HepG2 (cell line): ENCODE data around the gene SBNO2. TPM values are rescaled to one million over a fixed set of nuclear protein-coding genes. Genes with fewer than 3 reads are reported as not detected.

ENCODE experiments used
- CERS6 ChIP-seq: sonication (generic); formaldehyde crosslinking; IDR thresholded peaks from 2 replicates; pipeline ENCODE4 v1.5.0; 2020; ENCODE audit warnings: missing genetic modification reagents
- E2F5 ChIP-seq: sonication (generic); formaldehyde crosslinking; conservative IDR thresholded peaks from 2 replicates; pipeline ENCODE4 v1.4.0; 2020; ENCODE audit warnings: missing genetic modification reagents
- IRX3 ChIP-seq: sonication (generic); formaldehyde crosslinking; IDR thresholded peaks from 2 replicates; pipeline ENCODE4 v1.8.1; 2023; ENCODE audit warnings: mild to moderate bottlenecking, low read depth, missing genetic modification reagents, borderline replicate concordance
- KDM4B ChIP-seq: sonication (generic); formaldehyde crosslinking; IDR thresholded peaks from 2 replicates; pipeline ENCODE4 v1.4.0; 2020; ENCODE audit warnings: missing genetic modification reagents
- KMT2A ChIP-seq: sonication (generic); formaldehyde crosslinking; IDR thresholded peaks from 2 replicates; pipeline ENCODE4 v1.4.0; 2020; ENCODE audit warnings: missing genetic modification reagents
- LBX2 ChIP-seq: sonication (generic); formaldehyde crosslinking; IDR thresholded peaks from 2 replicates; pipeline ENCODE4 v1.5.0; 2020; ENCODE audit warnings: missing genetic modification reagents, mild to moderate bottlenecking, borderline replicate concordance
- MED13 ChIP-seq: sonication (generic); formaldehyde crosslinking; IDR thresholded peaks from 2 replicates; pipeline ENCODE4 v1.5.0; 2020; ENCODE audit warnings: missing genetic modification reagents
- MTA3 ChIP-seq: sonication (generic); formaldehyde crosslinking; IDR thresholded peaks from 2 replicates; pipeline ENCODE4 v1.4.0; 2020; ENCODE audit warnings: missing genetic modification reagents
- RARG ChIP-seq: sonication (generic); formaldehyde crosslinking; IDR thresholded peaks from 2 replicates; pipeline ENCODE4 v1.4.0; 2020; ENCODE audit warnings: low read depth, mild to moderate bottlenecking, missing genetic modification reagents
- SNAPC2 ChIP-seq: sonication (generic); formaldehyde crosslinking; IDR thresholded peaks from 2 replicates; pipeline ENCODE4 v1.8.1; 2022; ENCODE audit warnings: mild to moderate bottlenecking, missing genetic modification reagents
- ZFAT ChIP-seq: sonication (generic); formaldehyde crosslinking; conservative IDR thresholded peaks from 2 replicates; pipeline ENCODE4 v1.8.1; 2023; ENCODE audit warnings: missing genetic modification reagents, inconsistent platforms
- ZNF124 ChIP-seq: sonication (generic); formaldehyde crosslinking; IDR thresholded peaks from 2 replicates; pipeline ENCODE4 v1.4.0; 2020; ENCODE audit warnings: missing genetic modification reagents
- ZNF230 ChIP-seq: sonication (generic); formaldehyde crosslinking; IDR thresholded peaks from 2 replicates; pipeline ENCODE4 v1.4.0; 2020; ENCODE audit warnings: mild to moderate bottlenecking, missing genetic modification reagents
- polyA plus RNA-seq, 8 experiments: library from polyadenylated mRNA; depleted of rRNA in 3 of 8; stranded (reverse) in 7 of 8; unstranded in 1 of 8; fragments of >200 nt; fragmentation: Illumina TruSeq in 4 of 8; extraction: Trizol in 4 of 8; gene quantifications; 2 replicates each; pipeline versions ENCODE4 v1.2.1 to v1.2.3, GENCODE V29; 2011 to 2016; ENCODE audit warnings: low read depth in 4 of 8, missing spikeins in 1 of 8, mixed read lengths in 1 of 8; ENCODE audit not compliant: insufficient read depth in 1 of 8
- total RNA-seq, 5 experiments: library from RNA; depleted of rRNA; stranded (reverse); fragments of >200 nt; fragmentation: Illumina TruSeq; extraction: Trizol; gene quantifications; 2 replicates each; pipeline ENCODE4 v1.2.3, GENCODE V29; 2016; ENCODE audit warnings: low read depth in 1 of 5
- TF ChIP-seq, protein P1 (sequence below): sonication (generic); formaldehyde crosslinking; IDR thresholded peaks from 2 replicates; pipeline ENCODE4 v1.9.0; 2021; ENCODE audit warnings: mild to moderate bottlenecking, missing genetic modification reagents
- TF ChIP-seq, protein P2 (sequence below): sonication (generic); formaldehyde crosslinking; IDR thresholded peaks from 2 replicates; pipeline ENCODE4 v1.5.0; 2020; ENCODE audit warnings: mild to moderate bottlenecking, missing genetic modification reagents, borderline replicate concordance

The SBNO2 gene
- total and polyA plus RNA-seq, 2 of the 13 experiments (the other 11 are each of a cell fraction or from before 2014, with no cell fraction given) = 8.6 to 10.4 TPM

- TF ChIP-seq, protein P1, sequence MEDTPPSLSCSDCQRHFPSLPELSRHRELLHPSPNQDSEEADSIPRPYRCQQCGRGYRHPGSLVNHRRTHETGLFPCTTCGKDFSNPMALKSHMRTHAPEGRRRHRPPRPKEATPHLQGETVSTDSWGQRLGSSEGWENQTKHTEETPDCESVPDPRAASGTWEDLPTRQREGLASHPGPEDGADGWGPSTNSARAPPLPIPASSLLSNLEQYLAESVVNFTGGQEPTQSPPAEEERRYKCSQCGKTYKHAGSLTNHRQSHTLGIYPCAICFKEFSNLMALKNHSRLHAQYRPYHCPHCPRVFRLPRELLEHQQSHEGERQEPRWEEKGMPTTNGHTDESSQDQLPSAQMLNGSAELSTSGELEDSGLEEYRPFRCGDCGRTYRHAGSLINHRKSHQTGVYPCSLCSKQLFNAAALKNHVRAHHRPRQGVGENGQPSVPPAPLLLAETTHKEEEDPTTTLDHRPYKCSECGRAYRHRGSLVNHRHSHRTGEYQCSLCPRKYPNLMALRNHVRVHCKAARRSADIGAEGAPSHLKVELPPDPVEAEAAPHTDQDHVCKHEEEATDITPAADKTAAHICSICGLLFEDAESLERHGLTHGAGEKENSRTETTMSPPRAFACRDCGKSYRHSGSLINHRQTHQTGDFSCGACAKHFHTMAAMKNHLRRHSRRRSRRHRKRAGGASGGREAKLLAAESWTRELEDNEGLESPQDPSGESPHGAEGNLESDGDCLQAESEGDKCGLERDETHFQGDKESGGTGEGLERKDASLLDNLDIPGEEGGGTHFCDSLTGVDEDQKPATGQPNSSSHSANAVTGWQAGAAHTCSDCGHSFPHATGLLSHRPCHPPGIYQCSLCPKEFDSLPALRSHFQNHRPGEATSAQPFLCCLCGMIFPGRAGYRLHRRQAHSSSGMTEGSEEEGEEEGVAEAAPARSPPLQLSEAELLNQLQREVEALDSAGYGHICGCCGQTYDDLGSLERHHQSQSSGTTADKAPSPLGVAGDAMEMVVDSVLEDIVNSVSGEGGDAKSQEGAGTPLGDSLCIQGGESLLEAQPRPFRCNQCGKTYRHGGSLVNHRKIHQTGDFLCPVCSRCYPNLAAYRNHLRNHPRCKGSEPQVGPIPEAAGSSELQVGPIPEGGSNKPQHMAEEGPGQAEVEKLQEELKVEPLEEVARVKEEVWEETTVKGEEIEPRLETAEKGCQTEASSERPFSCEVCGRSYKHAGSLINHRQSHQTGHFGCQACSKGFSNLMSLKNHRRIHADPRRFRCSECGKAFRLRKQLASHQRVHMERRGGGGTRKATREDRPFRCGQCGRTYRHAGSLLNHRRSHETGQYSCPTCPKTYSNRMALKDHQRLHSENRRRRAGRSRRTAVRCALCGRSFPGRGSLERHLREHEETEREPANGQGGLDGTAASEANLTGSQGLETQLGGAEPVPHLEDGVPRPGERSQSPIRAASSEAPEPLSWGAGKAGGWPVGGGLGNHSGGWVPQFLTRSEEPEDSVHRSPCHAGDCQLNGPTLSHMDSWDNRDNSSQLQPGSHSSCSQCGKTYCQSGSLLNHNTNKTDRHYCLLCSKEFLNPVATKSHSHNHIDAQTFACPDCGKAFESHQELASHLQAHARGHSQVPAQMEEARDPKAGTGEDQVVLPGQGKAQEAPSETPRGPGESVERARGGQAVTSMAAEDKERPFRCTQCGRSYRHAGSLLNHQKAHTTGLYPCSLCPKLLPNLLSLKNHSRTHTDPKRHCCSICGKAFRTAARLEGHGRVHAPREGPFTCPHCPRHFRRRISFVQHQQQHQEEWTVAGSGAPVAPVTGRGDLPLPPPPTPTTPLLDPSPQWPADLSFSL = no peak
- TF ChIP-seq E2F5 (CRISPR knock-in tag) (no peak), ZNF230 (CRISPR knock-in tag) (no peak), CERS6 (no peak), IRX3 (CRISPR knock-in tag) (no peak), SNAPC2 (CRISPR knock-in tag) (0 out of 2 replicates have a peak, but pooled peaks have one; percentile 75), LBX2 (CRISPR knock-in tag) (no peak), KMT2A (peak; percentile 39; the same call in 1 of the 2 replicates), ZFAT (no peak), RARG (CRISPR knock-in tag) (no peak), MED13 (CRISPR knock-in tag) (peak; percentile 65; the same call in 1 of the 2 replicates), MTA3 (CRISPR knock-in tag) (no peak), KDM4B (CRISPR knock-in tag) (no peak), ZNF124 (CRISPR knock-in tag) (peak; percentile 28; the same call in 1 of the 2 replicates)
- TF ChIP-seq, protein P2, sequence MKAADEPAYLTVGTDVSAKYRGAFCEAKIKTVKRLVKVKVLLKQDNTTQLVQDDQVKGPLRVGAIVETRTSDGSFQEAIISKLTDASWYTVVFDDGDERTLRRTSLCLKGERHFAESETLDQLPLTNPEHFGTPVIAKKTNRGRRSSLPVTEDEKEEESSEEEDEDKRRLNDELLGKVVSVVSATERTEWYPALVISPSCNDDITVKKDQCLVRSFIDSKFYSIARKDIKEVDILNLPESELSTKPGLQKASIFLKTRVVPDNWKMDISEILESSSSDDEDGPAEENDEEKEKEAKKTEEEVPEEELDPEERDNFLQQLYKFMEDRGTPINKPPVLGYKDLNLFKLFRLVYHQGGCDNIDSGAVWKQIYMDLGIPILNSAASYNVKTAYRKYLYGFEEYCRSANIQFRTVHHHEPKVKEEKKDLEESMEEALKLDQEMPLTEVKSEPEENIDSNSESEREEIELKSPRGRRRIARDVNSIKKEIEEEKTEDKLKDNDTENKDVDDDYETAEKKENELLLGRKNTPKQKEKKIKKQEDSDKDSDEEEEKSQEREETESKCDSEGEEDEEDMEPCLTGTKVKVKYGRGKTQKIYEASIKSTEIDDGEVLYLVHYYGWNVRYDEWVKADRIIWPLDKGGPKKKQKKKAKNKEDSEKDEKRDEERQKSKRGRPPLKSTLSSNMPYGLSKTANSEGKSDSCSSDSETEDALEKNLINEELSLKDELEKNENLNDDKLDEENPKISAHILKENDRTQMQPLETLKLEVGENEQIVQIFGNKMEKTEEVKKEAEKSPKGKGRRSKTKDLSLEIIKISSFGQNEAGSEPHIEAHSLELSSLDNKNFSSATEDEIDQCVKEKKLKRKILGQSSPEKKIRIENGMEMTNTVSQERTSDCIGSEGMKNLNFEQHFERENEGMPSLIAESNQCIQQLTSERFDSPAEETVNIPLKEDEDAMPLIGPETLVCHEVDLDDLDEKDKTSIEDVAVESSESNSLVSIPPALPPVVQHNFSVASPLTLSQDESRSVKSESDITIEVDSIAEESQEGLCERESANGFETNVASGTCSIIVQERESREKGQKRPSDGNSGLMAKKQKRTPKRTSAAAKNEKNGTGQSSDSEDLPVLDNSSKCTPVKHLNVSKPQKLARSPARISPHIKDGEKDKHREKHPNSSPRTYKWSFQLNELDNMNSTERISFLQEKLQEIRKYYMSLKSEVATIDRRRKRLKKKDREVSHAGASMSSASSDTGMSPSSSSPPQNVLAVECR (CRISPR knock-in tag) = peak; percentile 94
Measured at GRCh38 chr19:1113030-1113985, 60.8 kb downstream of the SBNO2 start (continued).
